Suprapubic skin (tissue), 4 donors: ENCODE measurements around the gene F10.

Source experiments
- CTCF ChIP-seq, 2 donors: fragments of 200-600 bp in 1 of 2; fragments of 450-650 bp in 1 of 2; sonication (generic) in 1 of 2; IDR thresholded peaks; one replicate each; pipeline ENCODE4 v1.5.1; 2016 to 2019; ENCODE audit warnings: antibody characterized with exemption in 2 of 2, mild to moderate bottlenecking in 1 of 2, moderate library complexity in 1 of 2
- EP300 ChIP-seq: sonication (generic); formaldehyde crosslinking; IDR thresholded peaks from one replicate; pipeline ENCODE4 v1.6.1; 2017; ENCODE audit warnings: antibody characterized with exemption
- POLR2AphosphoS5 ChIP-seq, 3 donors: sonication (generic); formaldehyde crosslinking; IDR thresholded peaks; one replicate each; pipeline ENCODE4 v1.6.1; 2017; ENCODE audit warnings: antibody characterized with exemption in 3 of 3

GRCh38 chr13:113144255-113144629, 21.6 kb downstream of the F10 start:
- TF ChIP-seq CTCF (IDR thresholded peaks at IDR 0.05) (no peak), EP300 (no peak), POLR2AphosphoS5 (IDR thresholded peaks at IDR 0.05) (no peak)
